ENCODE results near the gene LRRC71. TPM values are rescaled to one million over a fixed set of nuclear protein-coding genes. Genes with fewer than 3 reads are reported as not detected.

The LRRC71 gene
- total and polyA plus RNA-seq, 2 of the 8 experiments (the other 6 are each of a cell fraction or from before 2014, with no cell fraction given), result 0.05 TPM; not detected in 1

- Histone ChIP-seq H3K56ac (replicated peaks; ENCODE audit: insufficient read length, low read depth, low read length) (no peak overlapping the region), H3K18ac (ENCODE audit: extremely low read depth, low read length) (no peak overlapping the region), H2BK120ac (replicated peaks; ENCODE audit: low read depth, low read length) (no peak overlapping the region), H3K36me3 (ENCODE audit: control insufficient read depth in 2 of 4, insufficient read depth in 4 of 4, low read length in 3 of 4) (peaks cover 15 to 46% (median 18%) of the 10 kb centered on the region in 4 experiments), H4K20me1 (replicated peaks in 1 of 2; ENCODE audit: control insufficient read depth in 1 of 2, insufficient read depth in 2 of 2, low read length in 2 of 2) (peaks cover 4% of the 10 kb centered on the region in 2 experiments), H2AK5ac (ENCODE audit: low read depth, low read length) (no peak overlapping the region), H2BK5ac (ENCODE audit: low read depth, low read length) (no peak overlapping the region), H3K79me2 (ENCODE audit: control insufficient read depth in 1 of 2, insufficient read depth in 2 of 2, low read length in 2 of 2) (no peaks in the 10 kb centered on the region), H2BK12ac (ENCODE audit: low read depth, low read length) (no peak overlapping the region), H3K4ac (replicated peaks; ENCODE audit: insufficient read length, low read depth, low read length) (no peak overlapping the region), H3K9ac (replicated peaks in 1 of 4; ENCODE audit: extremely low read depth in 1 of 4, low read depth in 3 of 4, low read length in 3 of 4) (no peak overlapping the region), H4K5ac (ENCODE audit: insufficient read length, low read depth, low read length) (no peak overlapping the region), H2AFZ (ENCODE audit: low read length) (no peak overlapping the region), H3K27ac (ENCODE audit: low read depth, low read length) (no peak overlapping the region), H3K4me2 (ENCODE audit: insufficient read depth in 1 of 2, low read depth in 2 of 2, low read length in 2 of 2) (no peak overlapping the region), H4K8ac (ENCODE audit: extremely low read depth, insufficient read depth, low read length) (peak overlapping the region; percentile 1; the same call in 1 of the 2 replicates), H3K23me2 (ENCODE audit: low read depth, low read length) (peaks cover 1% of the 10 kb centered on the region; the same call in 1 of the 2 replicates), H3K14ac (ENCODE audit: insufficient read length) (no peak overlapping the region), H4K91ac (replicated peaks; ENCODE audit: insufficient read length, low read length) (no peak overlapping the region), H3K4me1 (replicated peaks in 1 of 4; ENCODE audit: control insufficient read depth in 3 of 4, insufficient read depth in 4 of 4, low read length in 3 of 4) (peaks cover 0 to 4% (median 0%) of the 10 kb centered on the region in 4 experiments; a peak in 3 of 7 replicates), H3K9me3 (ENCODE audit: insufficient read depth in 2 of 2, low read depth in 1 of 2, low read length in 1 of 2) (no peaks in the 10 kb centered on the region), H3K79me1 (ENCODE audit: low read depth, low read length) (no peaks in the 10 kb centered on the region), H2BK15ac (ENCODE audit: low read length) (no peak overlapping the region), H3K4me3 (ENCODE audit: extremely low read depth in 1 of 4, insufficient read depth in 2 of 4, low read depth in 3 of 4, low read length in 4 of 4) (no peak overlapping the region), H3K27me3 (replicated peaks in 1 of 4; ENCODE audit: control insufficient read depth in 3 of 4, extremely low read depth in 1 of 4, insufficient read depth in 3 of 4, low read length in 3 of 4) (no peaks in the 10 kb centered on the region), H2BK20ac (ENCODE audit: low read length) (no peak overlapping the region), H3K23ac (ENCODE audit: insufficient read length) (no peak overlapping the region)
- POLR2A ChIA-PET (ENCODE audit: partially characterized antibody), result interaction anchor here (0.8 to 1.1 kb wide), 3 partner anchors 8 to 22 kb away, joined by 3 read pairs; no protein-coding TSS in a partner anchor
- DNase-seq (ENCODE audit: low read depth in 1 of 2, low spot score in 2 of 2) (no peak), FAIRE-seq (no peak)
- no peak for TF ChIP-seq E2F6 (IDR thresholded peaks at IDR 0.05)
- TF ChIP-seq POU5F1 (IDR thresholded peaks at IDR 0.05; ENCODE audit: low read depth, low read length), result no peak
- TF ChIP-seq TAF1 (IDR thresholded peaks at IDR 0.05; ENCODE audit: low read depth, low read length), result no peak
- TF ChIP-seq SP4 (IDR thresholded peaks at IDR 0.05; ENCODE audit: low read length), result no peak
- no peak for TF ChIP-seq POLR2A (IDR thresholded peaks at IDR 0.05; ENCODE audit: control extremely low read depth in 1 of 2, low read depth in 2 of 2, low read length in 2 of 2)
- no peak for TF ChIP-seq JUND (IDR thresholded peaks at IDR 0.05; ENCODE audit: low read length)
- TF ChIP-seq POLR2AphosphoS5 (IDR thresholded peaks at IDR 0.05; ENCODE audit: low read depth, low read length), result no peak
- TF ChIP-seq NANOG (IDR thresholded peaks at IDR 0.05; ENCODE audit: insufficient read depth, low read depth, low read length, poor library complexity, severe bottlenecking), result no peak
- no peak for TF ChIP-seq SP1 (IDR thresholded peaks at IDR 0.05; ENCODE audit: low read depth, low read length)
- TF ChIP-seq RAD21 (IDR thresholded peaks at IDR 0.05 in 1 of 2, conservative IDR thresholded peaks at IDR 0.05 in 1 of 2; ENCODE audit: low read depth in 2 of 2, low read length in 2 of 2), result no peak
- TF ChIP-seq CTBP2 (IDR thresholded peaks at IDR 0.05; ENCODE audit: borderline replicate concordance, insufficient read depth, insufficient read length, low read length), result no peak
- no peak for TF ChIP-seq SP2 (IDR thresholded peaks at IDR 0.05; ENCODE audit: low read length)
- no peak for TF ChIP-seq JUN (IDR thresholded peaks at IDR 0.05; ENCODE audit: low read depth, low read length)
- no peak for TF ChIP-seq ZNF274 (IDR thresholded peaks at IDR 0.05; ENCODE audit: borderline replicate concordance, extremely low read depth, low read length)
- CTCF ChIA-PET (ENCODE audit: partially characterized antibody), result interaction anchor here (0.7 to 2.6 kb wide), 9 partner anchors 9 to 259 kb away, joined by 3 to 12 read pairs (median 5); no protein-coding TSS in a partner anchor
- 85% methylated on average over 7 of the region's 10 CpGs; no CpG with 5 or more reads in 1 of the 2 experiments for WGBS, 2 experiments (ENCODE audit: extremely low coverage in 1 of 2, insufficient coverage in 1 of 2, insufficient read length in 1 of 2, insufficient replicate concordance in 2 of 2, low coverage in 1 of 2, low lambda C conversion rate in 2 of 2, missing lambda C conversion rate in 1 of 2)
Observed at GRCh38 chr1:156936721-156937220, 16.3 kb downstream of the LRRC71 start.
